Karpas-422 (cell line): ENCODE results near the gene SLC25A22. TPM values are rescaled to one million over a fixed set of nuclear protein-coding genes. Genes with fewer than 3 reads are reported as not detected.

ENCODE experiments used
- DNase-seq: peaks from one replicate; pipeline ENCODE4 v3.0.0-alpha.2; 2015
- H2AFZ ChIP-seq: fragments of 200-600 bp; sonication (generic); 2 replicates; pipeline ENCODE4 v1.6.1; 2014; ENCODE audit warnings: antibody characterized with exemption, low read length, mixed read lengths
- H3K27ac ChIP-seq: fragments of 200-600 bp; sonication (generic); 2 replicates; pipeline ENCODE4 v1.5.1; 2014; ENCODE audit warnings: mild to moderate bottlenecking, low read length, moderate library complexity
- H3K27me3 ChIP-seq: fragments of 200-600 bp; sonication (generic); 2 replicates; pipeline ENCODE4 v1.6.1; 2014; ENCODE audit warnings: low read length, mixed read lengths
- H3K36me3 ChIP-seq: fragments of 200-600 bp; sonication (generic); 2 replicates; pipeline ENCODE4 v1.6.1; 2014; ENCODE audit warnings: low read length, mixed read lengths; ENCODE audit not compliant: insufficient read depth
- H3K4me1 ChIP-seq: fragments of 200-600 bp; sonication (generic); 2 replicates; pipeline ENCODE4 v1.6.1; 2014; ENCODE audit warnings: mild to moderate bottlenecking, low read length, mixed read lengths
- H3K4me2 ChIP-seq: fragments of 200-600 bp; sonication (generic); 2 replicates; pipeline ENCODE4 v1.6.1; 2014; ENCODE audit warnings: low read length, low read depth, mild to moderate bottlenecking; ENCODE audit not compliant: poor library complexity, severe bottlenecking
- H3K4me3 ChIP-seq: fragments of 200-600 bp; sonication (generic); 2 replicates; pipeline ENCODE4 v1.5.1; 2014; ENCODE audit warnings: mild to moderate bottlenecking, antibody characterized with exemption, low read length, mixed read lengths
- H3K79me2 ChIP-seq: fragments of 200-600 bp; sonication (generic); 2 replicates; pipeline ENCODE4 v1.6.1; 2014; ENCODE audit warnings: mild to moderate bottlenecking, low read length, mixed read lengths
- H3K9ac ChIP-seq: fragments of 200-600 bp; sonication (generic); 2 replicates; pipeline ENCODE4 v1.6.0; 2014; ENCODE audit warnings: low read length
- H3K9me2 ChIP-seq: fragments of 200-600 bp; sonication (generic), shearing (Covaris generic); replicated peaks from 2 replicates; pipeline ENCODE4 v1.6.0; 2014; ENCODE audit warnings: mild to moderate bottlenecking, low read length, moderate library complexity; ENCODE audit not compliant: insufficient read depth
- H3K9me3 ChIP-seq: fragments of 300-700, 200-600 bp; sonication (generic); 2 replicates; pipeline ENCODE4 v1.6.1; 2014; ENCODE audit warnings: low read length, mixed read lengths
- H4K20me1 ChIP-seq: fragments of 200-600 bp; sonication (generic); 2 replicates; pipeline ENCODE4 v1.6.1; 2014; ENCODE audit warnings: mild to moderate bottlenecking, antibody characterized with exemption, low read length, low read depth; ENCODE audit not compliant: insufficient read depth
- total RNA-seq: library from RNA; depleted of rRNA; stranded (reverse); fragments of >200 nt; shearing (Covaris generic); gene quantifications from 2 replicates; pipeline ENCODE4 v1.2.3, GENCODE V29; 2014; ENCODE audit warnings: low replicate concordance; rRNA removed

The SLC25A22 gene
- 9.3 and 23.4 TPM in 2 replicates for total RNA-seq

DNA sequence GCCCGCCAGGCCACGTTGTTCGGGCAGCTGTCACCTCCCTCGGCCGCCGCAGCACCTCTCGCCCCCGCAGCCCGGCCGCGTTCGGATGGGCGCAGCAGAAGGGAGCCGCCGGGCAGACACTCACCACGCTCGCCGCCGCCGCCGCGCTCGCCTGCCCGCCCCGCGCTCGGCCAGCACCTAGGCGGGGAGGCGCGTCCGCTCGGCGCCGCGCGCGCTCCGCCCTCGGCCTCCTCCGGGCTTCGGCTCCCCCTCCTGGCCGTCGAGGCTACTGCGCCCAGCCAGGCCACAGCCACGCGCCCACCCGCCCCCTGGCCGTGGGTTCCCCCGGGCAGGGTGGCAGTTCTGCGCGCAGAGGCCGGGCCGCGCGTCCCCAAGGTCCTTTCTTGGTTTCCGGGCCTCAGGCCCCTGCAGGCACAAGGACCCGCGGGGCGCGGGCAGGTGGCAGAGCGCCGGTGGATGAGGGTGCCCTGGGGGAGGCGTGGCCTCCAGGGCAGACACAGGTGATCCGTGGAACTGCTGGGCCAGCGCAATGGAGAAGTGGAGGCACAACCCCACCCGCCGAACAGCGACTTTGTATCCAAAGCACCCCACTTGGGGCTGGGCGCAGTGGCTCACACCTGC, at the start of gene SLC25A22:
Gene SLC25A22 (minus strand): TSS at position 189 of the 621 bp plus-strand sequence. CDS start 3,275 bp downstream, outside the sequence.
- H2AFZ ChIP-seq: no peak within 1 kb of the TSS
- H3K4me2 ChIP-seq: peak within 1 kb of the TSS; percentile 97
- H3K9me2 ChIP-seq: no peaks in the 10 kb centered on the region
- no peaks in the 10 kb centered on the region for H3K27me3 ChIP-seq
- H3K36me3 ChIP-seq: no peaks in the 10 kb centered on the region
- H3K79me2 ChIP-seq: peaks cover 24% of the 10 kb centered on the region
- H3K9ac ChIP-seq: peak within 1 kb of the TSS; percentile 93
- peak within 1 kb of the TSS; percentile 81 for H3K27ac ChIP-seq
- no peaks in the 10 kb centered on the region for H3K9me3 ChIP-seq
- peak; percentile 95 for DNase-seq
- H3K4me1 ChIP-seq: peaks cover 24% of the 10 kb centered on the region
- peaks cover 13% of the 10 kb centered on the region; the same call in 1 of the 2 replicates for H4K20me1 ChIP-seq
- peak within 1 kb of the TSS; percentile 95 for H3K4me3 ChIP-seq

- peaks cover 24% of the 10 kb centered on the region for H3K4me1 ChIP-seq
- no peak overlapping the region for H3K27ac ChIP-seq
- H3K9me2 ChIP-seq: no peaks in the 10 kb centered on the region
- H3K27me3 ChIP-seq: no peaks in the 10 kb centered on the region
- H3K4me2 ChIP-seq: no peak overlapping the region
- no peak for DNase-seq
- no peaks in the 10 kb centered on the region for H3K79me2 ChIP-seq
- H4K20me1 ChIP-seq: peaks cover 14% of the 10 kb centered on the region; the same call in 1 of the 2 replicates
- no peak overlapping the region for H2AFZ ChIP-seq
- H3K9me3 ChIP-seq: no peaks in the 10 kb centered on the region
- H3K36me3 ChIP-seq: no peaks in the 10 kb centered on the region
- H3K4me3 ChIP-seq: no peak overlapping the region
- no peak overlapping the region for H3K9ac ChIP-seq
These were observed 49.8 kb upstream of the SLC25A22 start for GRCh38 chr11:847876-848275.

- DNase-seq: no peak
- no peak overlapping the region for H3K27ac ChIP-seq
- no peak overlapping the region for H3K9ac ChIP-seq
- peaks cover 24% of the 10 kb centered on the region for H3K4me1 ChIP-seq
- H3K27me3 ChIP-seq: no peaks in the 10 kb centered on the region
- H3K4me2 ChIP-seq: no peak overlapping the region
- peaks cover 18% of the 10 kb centered on the region; the same call in 1 of the 2 replicates for H4K20me1 ChIP-seq
- no peaks in the 10 kb centered on the region for H3K9me3 ChIP-seq
- H3K9me2 ChIP-seq: no peaks in the 10 kb centered on the region
- no peak overlapping the region for H3K4me3 ChIP-seq
- no peaks in the 10 kb centered on the region for H3K36me3 ChIP-seq
- H3K79me2 ChIP-seq: peaks cover 7% of the 10 kb centered on the region
- no peak overlapping the region for H2AFZ ChIP-seq
These were observed 48.5 kb upstream of the SLC25A22 start for GRCh38 chr11:846496-847098.

DNA sequence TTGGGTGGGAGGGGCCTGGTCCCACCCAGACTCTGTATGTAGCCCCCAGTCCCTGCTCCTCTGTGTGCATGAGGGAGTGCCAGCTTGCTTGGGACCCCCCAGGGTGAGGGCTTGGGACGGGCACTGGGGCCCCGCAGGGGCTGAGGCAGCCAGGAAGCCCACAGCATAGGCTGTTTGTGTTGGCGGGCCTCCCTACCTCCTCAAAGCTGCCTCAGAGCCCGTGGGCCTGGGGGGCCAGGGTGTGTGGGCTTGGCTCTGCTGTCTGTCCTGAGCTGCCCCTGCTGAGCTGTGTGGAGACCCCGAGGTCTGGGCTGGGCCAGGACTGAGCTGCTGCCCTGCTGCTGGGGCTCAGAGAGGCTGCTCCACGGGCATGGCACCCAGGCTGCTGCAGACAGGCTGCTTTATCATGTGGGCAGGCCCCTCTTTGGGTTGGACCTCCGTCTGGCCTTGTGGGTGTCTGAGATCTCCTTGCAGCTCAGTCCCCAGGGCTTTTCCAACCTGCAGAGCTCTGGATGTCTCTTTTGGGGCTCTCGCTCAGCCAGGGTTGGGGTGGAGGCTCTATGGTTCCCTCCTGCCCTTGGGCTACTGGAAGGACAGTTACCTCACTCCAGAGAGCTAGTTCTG, 47.9 kb upstream of the SLC25A22 start:
- Histone ChIP-seq H3K9me2 (no peaks in the 10 kb centered on the region), H3K4me3 (no peak overlapping the region), H3K9ac (no peak overlapping the region), H3K79me2 (peaks cover 13% of the 10 kb centered on the region), H3K27ac (no peak overlapping the region), H3K4me2 (no peak overlapping the region), H3K4me1 (peaks cover 30% of the 10 kb centered on the region), H3K9me3 (no peaks in the 10 kb centered on the region), H4K20me1 (peaks cover 23% of the 10 kb centered on the region; the same call in 1 of the 2 replicates), H3K27me3 (no peaks in the 10 kb centered on the region), H2AFZ (no peak overlapping the region), H3K36me3 (no peaks in the 10 kb centered on the region)
- DNase-seq: no peak

GRCh38 chr11:844693-845644, 46.9 kb upstream of the SLC25A22 start:
- Histone ChIP-seq H3K9me3 (no peaks in the 10 kb centered on the region), H2AFZ (no peak overlapping the region), H3K4me1 (peaks cover 35% of the 10 kb centered on the region), H3K27me3 (no peaks in the 10 kb centered on the region), H3K4me3 (no peak overlapping the region), H4K20me1 (peaks cover 30% of the 10 kb centered on the region; the same call in 1 of the 2 replicates), H3K9ac (no peak overlapping the region), H3K79me2 (peaks cover 23% of the 10 kb centered on the region), H3K36me3 (0 out of 2 replicates have a peak, but pooled peaks cover 2% of the 10 kb centered on the region), H3K4me2 (no peak overlapping the region), H3K9me2 (no peaks in the 10 kb centered on the region), H3K27ac (no peak overlapping the region)
- DNase-seq: no peak

DNA sequence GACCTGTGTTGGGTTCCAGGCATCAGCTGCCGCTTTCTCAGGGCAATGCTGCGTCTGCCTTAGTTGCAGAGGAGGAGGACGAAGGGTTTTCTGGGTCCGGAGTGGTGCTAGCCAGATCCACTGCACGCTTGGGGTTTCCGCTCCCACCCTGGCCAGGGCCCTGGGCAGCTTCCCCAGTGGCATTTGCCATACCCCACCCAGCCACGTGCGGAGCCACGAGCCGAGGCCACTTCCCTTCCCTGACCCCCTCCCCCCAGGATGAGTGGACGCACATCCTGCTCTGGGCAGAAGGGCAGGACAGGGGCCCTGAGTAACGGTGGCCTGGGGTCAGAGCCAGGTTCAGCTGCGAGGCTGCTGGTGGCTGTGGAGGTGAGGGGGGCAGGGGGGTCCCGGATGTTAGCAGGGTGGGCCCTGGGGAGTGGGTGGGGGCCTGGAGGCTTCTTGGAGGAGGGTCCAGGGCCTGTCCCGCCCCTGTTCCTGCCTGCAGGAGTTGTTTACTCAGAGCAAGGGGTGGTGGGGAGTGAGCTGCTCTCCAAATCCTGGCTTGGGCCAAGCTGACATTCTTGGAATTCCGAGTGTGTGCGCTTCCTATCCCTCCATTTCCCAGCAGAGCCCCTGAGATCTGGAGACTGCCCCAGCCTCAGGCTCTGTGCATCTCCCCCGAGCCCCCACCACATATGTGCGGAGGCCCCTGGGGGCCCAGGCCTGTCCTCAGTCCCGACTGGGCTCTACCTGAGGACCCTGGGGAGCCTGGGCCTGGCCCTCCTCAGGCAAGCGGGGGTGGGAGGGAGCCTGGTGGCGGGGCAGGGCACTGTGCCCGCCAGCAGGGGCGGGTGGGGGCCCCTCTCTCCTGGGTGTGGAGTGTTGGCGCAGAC, 46.0 kb upstream of the SLC25A22 start:
- H3K9me3 ChIP-seq: no peaks in the 10 kb centered on the region
- peak overlapping the region; percentile 85 for H3K4me2 ChIP-seq
- peaks cover 30% of the 10 kb centered on the region; the same call in 1 of the 2 replicates for H4K20me1 ChIP-seq
- H3K27me3 ChIP-seq: no peaks in the 10 kb centered on the region
- no peak overlapping the region for H2AFZ ChIP-seq
- no peak overlapping the region; the same call in 1 of the 2 replicates for H3K9ac ChIP-seq
- no peak for DNase-seq
- 0 out of 2 replicates have a peak, but pooled peaks cover 3% of the 10 kb centered on the region for H3K36me3 ChIP-seq
- no peak overlapping the region for H3K27ac ChIP-seq
- no peaks in the 10 kb centered on the region for H3K9me2 ChIP-seq
- peaks cover 31% of the 10 kb centered on the region for H3K4me1 ChIP-seq
- H3K79me2 ChIP-seq: peaks cover 24% of the 10 kb centered on the region
- no peak overlapping the region for H3K4me3 ChIP-seq

- Histone ChIP-seq H3K4me1 (peaks cover 24% of the 10 kb centered on the region), H3K36me3 (0 out of 2 replicates have a peak, but pooled peaks cover 3% of the 10 kb centered on the region), H4K20me1 (peaks cover 27% of the 10 kb centered on the region; the same call in 1 of the 2 replicates), H2AFZ (peak overlapping the region; percentile 87; the same call in 1 of the 2 replicates), H3K4me3 (peak overlapping the region; percentile 99), H3K27ac (no peak overlapping the region), H3K27me3 (no peaks in the 10 kb centered on the region), H3K4me2 (peak overlapping the region; percentile 85), H3K9me3 (no peaks in the 10 kb centered on the region), H3K9me2 (no peaks in the 10 kb centered on the region), H3K79me2 (peaks cover 24% of the 10 kb centered on the region), H3K9ac (peak overlapping the region; percentile 99)
- DNase-seq: no peak
These were observed 45.1 kb upstream of the SLC25A22 start for GRCh38 chr11:843086-843734.
